Measurements from ENCODE around the gene USP49. TPM values are rescaled to one million over a fixed set of nuclear protein-coding genes. Genes with fewer than 3 reads are reported as not detected.

Gene USP49
- total and polyA plus RNA-seq, 12 donors: 0.58 to 2.0 (median 1.7) TPM

GRCh38 chr6:41858703-41859102 lies 36.5 kb downstream of the USP49 start:
- no peak overlapping the region for H3K4me3 ChIP-seq
- H3K36me3 ChIP-seq: no peaks in the 10 kb centered on the region
- TF ChIP-seq, protein P1, sequence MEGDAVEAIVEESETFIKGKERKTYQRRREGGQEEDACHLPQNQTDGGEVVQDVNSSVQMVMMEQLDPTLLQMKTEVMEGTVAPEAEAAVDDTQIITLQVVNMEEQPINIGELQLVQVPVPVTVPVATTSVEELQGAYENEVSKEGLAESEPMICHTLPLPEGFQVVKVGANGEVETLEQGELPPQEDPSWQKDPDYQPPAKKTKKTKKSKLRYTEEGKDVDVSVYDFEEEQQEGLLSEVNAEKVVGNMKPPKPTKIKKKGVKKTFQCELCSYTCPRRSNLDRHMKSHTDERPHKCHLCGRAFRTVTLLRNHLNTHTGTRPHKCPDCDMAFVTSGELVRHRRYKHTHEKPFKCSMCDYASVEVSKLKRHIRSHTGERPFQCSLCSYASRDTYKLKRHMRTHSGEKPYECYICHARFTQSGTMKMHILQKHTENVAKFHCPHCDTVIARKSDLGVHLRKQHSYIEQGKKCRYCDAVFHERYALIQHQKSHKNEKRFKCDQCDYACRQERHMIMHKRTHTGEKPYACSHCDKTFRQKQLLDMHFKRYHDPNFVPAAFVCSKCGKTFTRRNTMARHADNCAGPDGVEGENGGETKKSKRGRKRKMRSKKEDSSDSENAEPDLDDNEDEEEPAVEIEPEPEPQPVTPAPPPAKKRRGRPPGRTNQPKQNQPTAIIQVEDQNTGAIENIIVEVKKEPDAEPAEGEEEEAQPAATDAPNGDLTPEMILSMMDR (IDR thresholded peaks at IDR 0.05): no peak
- no peak overlapping the region for H3K27ac ChIP-seq
- no peaks in the 10 kb centered on the region for H3K4me1 ChIP-seq
- no peaks in the 10 kb centered on the region for H3K9me3 ChIP-seq
- intact Hi-C loops (cut with DNase I): no loop called here
- ATAC-seq: no peak
- no peak for DNase-seq
- WGBS, 2 donors: 86 to 90% methylated on average over 2 of the region's 2 CpGs
- no peaks in the 10 kb centered on the region for H3K27me3 ChIP-seq

DNA sequence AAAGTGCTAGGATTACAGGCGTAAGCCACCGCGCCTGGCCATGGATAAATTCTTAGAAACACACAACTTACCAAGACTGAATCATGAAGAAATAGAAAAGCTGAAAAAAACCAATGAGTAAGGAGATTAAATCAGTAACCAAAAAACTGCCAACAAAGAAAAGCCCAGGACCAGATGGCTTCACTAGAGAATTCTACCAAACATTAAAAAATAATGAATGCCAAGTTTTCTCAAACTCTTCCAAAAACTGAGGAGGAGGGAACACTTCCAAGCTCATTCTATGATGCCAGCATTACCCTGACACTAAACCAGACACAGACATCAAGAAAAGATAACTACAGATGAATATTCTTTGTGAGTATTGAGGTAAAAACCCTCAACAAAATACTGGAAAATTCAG lies 44.3 kb downstream of the USP49 start:
- Histone ChIP-seq H3K9me3 (no peaks in the 10 kb centered on the region), H3K36me3 (no peaks in the 10 kb centered on the region), H3K27me3 (no peaks in the 10 kb centered on the region), H3K4me1 (peaks cover 0 to 14% (median 12%) of the 10 kb centered on the region in 9 donors), H3K4me3 (no peak overlapping the region), H3K27ac (no peak overlapping the region)
- DNase-seq (no peak), ATAC-seq (no peak)
- intact Hi-C loops (cut with DNase I): no loop called here
- 96 to 99% methylated on average over 3 of the region's 3 CpGs for WGBS, 2 donors
- TF ChIP-seq, protein P1 (IDR thresholded peaks at IDR 0.05): no peak

DNA sequence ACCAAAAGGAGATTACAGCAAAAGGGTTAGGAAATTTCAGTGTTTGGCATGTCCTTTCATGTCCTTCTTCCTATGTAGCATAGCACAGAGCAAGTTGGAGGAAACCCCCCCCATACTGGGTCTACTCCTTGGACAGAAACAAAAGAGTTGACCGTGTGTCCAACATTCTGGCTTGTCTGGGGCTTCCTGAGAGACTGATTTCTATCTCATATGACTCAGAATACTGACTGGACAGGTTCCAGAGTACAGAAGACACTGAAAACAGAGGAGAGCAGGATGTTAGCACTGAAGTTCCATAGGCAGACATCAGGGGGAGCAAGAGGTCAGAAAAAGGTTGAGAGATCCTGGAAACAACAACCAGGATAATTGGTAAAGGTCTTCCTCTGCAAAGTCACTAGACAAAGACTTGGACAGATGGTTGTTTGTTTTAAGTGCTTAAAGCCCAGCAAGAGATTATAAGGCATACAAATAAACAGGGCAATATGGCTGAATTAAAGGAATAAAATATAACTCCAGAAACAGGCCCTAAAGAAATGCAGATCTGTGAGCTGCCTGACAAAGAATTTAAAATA lies 48.4 kb downstream of the USP49 start:
- Histone ChIP-seq H3K4me1 (peaks cover 0 to 16% (median 13%) of the 10 kb centered on the region in 9 donors), H3K27ac (peak overlapping the region in 7 of 10 donors; percentile 29 to 79 (median 57)), H3K4me3 (no peak overlapping the region), H3K36me3 (no peaks in the 10 kb centered on the region), H3K9me3 (no peaks in the 10 kb centered on the region), H3K27me3 (no peaks in the 10 kb centered on the region)
- 8 to 35% methylated on average over 1 of the region's 1 CpG for WGBS, 2 donors
- TF ChIP-seq, protein P1 (IDR thresholded peaks at IDR 0.05): peak; percentile 55 to 89 (median 80)
- ATAC-seq (peak; percentile 94 to 98 (median 96)), DNase-seq (peak in 1 of 2 donors; percentile 83)
- intact Hi-C loops (cut with DNase I): loop anchor here (1.0 to 5.0 kb wide), 6 partner anchors 48 to 199 kb away; partner anchors contain the start of genes TOMM6 (in 1 of the 10) and USP49 (in 1 of the 10)

DNA sequence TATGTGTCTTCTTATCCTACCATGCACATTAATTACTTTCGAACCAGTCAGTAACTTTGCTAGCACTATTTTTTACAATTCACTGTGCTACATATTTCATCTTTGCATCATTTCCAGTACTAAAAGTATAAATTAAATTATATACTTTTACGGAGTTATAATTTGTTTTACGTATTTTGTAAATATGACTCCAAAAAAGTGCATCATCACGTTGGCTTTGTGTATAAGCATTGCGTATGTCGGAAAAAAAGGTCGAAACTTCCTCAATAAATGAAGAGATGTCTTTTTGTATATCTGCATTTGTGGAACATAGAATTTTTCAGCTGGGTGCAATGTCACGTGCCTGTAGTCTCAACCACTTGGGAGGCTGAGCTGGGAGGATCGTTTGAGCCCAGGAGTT lies 52.0 kb downstream of the USP49 start:
- intact Hi-C loops (cut with DNase I): no loop called here
- TF ChIP-seq, protein P1 (IDR thresholded peaks at IDR 0.05): no peak
- Histone ChIP-seq H3K9me3 (no peaks in the 10 kb centered on the region), H3K27me3 (no peaks in the 10 kb centered on the region), H3K36me3 (no peaks in the 10 kb centered on the region), H3K27ac (no peak overlapping the region), H3K4me1 (peaks cover 0 to 16% (median 13%) of the 10 kb centered on the region in 9 donors), H3K4me3 (no peak overlapping the region)
- 95 to 97% methylated on average over 9 of the region's 9 CpGs for WGBS, 2 donors
- DNase-seq (no peak), ATAC-seq (no peak)

Data from heart right ventricle (tissue), 16 donors.